PC-3 (cell line): ENCODE measurements around the gene ETNK2.

Experiments used
- CTCF ChIP-seq: fragments of 300-600 bp; sonication (generic); conservative IDR thresholded peaks from 2 replicates; pipeline ENCODE4 v1.5.1; 2017; ENCODE audit warnings: antibody characterized with exemption, low read depth, mild to moderate bottlenecking, low read length
- EZH2 ChIP-seq: fragments of 300-600 bp; sonication (generic); IDR thresholded peaks from one replicate; pipeline ENCODE4 v1.6.1; 2017; ENCODE audit warnings: antibody characterized with exemption, mild to moderate bottlenecking, low read length; ENCODE audit not compliant: unreplicated experiment

GRCh38 chr1:204084247-204084772 lies 67.5 kb downstream of the ETNK2 start:
- no peak for TF ChIP-seq EZH2
- no peak for TF ChIP-seq CTCF
